ENCODE data around the gene DBNDD1.
"Not testable (repeated sequence)": the region's sequence is repeated elsewhere in the genome, so short reads cannot be mapped to it uniquely, and the experiment has no call there.

DBNDD1 gene

DNA sequence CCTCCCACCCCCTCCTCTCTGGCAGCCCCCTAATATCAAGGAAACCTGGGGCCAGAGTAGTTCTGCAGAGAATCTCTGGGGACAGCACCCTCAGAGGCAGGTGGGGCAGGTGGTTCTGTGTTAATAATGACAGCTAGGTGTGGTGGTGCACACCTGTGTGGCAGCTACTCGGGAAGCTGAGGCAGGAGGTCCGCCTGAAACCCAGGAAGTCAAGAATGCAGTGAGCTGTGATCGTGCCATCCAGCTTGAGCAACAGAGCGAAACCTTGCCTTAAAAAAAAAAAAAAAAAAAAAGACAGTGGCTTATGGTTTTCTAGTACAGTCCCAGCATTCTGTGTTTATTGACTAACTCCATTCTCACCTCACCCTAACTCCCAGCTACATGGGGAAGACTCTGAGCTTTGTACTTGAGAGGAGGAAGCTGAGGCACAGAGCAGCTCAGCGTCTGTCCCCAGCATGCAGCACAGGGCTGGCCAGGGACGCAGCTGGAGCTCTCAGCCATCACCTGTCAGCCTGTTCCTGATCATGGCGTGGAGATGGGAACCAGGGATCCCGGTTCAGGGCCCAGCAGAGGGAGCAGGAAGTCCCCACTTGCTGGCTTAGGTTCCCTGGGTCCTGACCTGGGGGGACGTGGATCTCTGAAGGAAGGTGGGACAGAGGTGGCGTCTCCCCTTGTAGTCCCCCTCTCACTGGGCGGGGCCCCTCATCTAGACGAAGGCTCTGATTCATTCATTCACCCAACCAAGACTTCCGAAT, 6.1 kb downstream of the DBNDD1 start:
- Mint-ChIP-seq H3K27me3 (peaks cover 73% of the 10 kb centered on the region), H3K9me3 (no peaks in the 10 kb centered on the region), H3K27ac (no peak overlapping the region), H3K36me3 (ENCODE audit: low read depth) (no peaks in the 10 kb centered on the region), H3K4me3 (no peak overlapping the region), H3K4me1 (ENCODE audit: low read depth) (peaks cover 11% of the 10 kb centered on the region)
- intact Hi-C loops (cut with micrococcal nuclease), result no loop called here

DNA sequence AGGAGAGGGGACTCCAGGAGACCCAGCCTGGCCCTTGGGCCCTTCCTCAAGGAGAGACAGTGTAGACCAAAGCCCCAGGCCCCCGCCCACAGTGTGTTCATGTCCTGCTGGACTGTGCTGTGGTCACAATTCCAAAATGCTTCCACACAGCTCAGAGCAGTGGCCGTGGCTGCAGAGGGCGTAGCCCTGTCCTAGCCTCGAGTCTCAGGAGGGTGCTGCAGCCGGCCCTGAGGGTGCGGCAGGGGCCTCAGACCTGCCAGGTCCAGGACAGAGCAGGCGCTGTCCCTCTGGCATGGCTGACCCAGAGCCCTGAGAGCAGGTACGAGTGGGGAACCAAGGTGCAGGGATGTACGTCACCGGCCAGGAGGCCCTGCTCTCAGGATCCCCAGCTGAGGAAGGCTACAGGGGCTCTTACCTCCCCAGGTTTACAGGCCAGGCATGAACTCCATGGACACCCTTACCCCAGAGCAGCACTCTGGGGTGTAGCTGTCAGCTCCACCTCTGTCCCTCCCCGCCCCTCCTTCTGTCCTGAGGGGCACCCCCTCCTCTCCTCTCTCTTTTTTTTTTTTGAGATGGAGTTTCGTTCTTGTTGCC, 7.3 kb downstream of the DBNDD1 start:
- intact Hi-C loops (cut with micrococcal nuclease), result no loop called here
- no peaks in the 10 kb centered on the region for H3K9me3 Mint-ChIP-seq
- no peak overlapping the region for H3K27ac Mint-ChIP-seq
- peaks cover 63% of the 10 kb centered on the region for H3K27me3 Mint-ChIP-seq
- peaks cover 11% of the 10 kb centered on the region for H3K4me1 Mint-ChIP-seq (ENCODE audit: low read depth)
- no peaks in the 10 kb centered on the region for H3K36me3 Mint-ChIP-seq (ENCODE audit: low read depth)
- H3K4me3 Mint-ChIP-seq, result no peak overlapping the region

- Mint-ChIP-seq H3K4me3 (no peak overlapping the region), H3K4me1 (ENCODE audit: low read depth) (peaks cover 11% of the 10 kb centered on the region), H3K36me3 (ENCODE audit: low read depth) (no peaks in the 10 kb centered on the region), H3K27ac (no peak overlapping the region), H3K27me3 (peaks cover 58% of the 10 kb centered on the region), H3K9me3 (no peaks in the 10 kb centered on the region)
- intact Hi-C loops (cut with micrococcal nuclease), result no loop called here
Observed at GRCh38 chr16:90011508-90011819, 7.8 kb downstream of the DBNDD1 start.

DNA sequence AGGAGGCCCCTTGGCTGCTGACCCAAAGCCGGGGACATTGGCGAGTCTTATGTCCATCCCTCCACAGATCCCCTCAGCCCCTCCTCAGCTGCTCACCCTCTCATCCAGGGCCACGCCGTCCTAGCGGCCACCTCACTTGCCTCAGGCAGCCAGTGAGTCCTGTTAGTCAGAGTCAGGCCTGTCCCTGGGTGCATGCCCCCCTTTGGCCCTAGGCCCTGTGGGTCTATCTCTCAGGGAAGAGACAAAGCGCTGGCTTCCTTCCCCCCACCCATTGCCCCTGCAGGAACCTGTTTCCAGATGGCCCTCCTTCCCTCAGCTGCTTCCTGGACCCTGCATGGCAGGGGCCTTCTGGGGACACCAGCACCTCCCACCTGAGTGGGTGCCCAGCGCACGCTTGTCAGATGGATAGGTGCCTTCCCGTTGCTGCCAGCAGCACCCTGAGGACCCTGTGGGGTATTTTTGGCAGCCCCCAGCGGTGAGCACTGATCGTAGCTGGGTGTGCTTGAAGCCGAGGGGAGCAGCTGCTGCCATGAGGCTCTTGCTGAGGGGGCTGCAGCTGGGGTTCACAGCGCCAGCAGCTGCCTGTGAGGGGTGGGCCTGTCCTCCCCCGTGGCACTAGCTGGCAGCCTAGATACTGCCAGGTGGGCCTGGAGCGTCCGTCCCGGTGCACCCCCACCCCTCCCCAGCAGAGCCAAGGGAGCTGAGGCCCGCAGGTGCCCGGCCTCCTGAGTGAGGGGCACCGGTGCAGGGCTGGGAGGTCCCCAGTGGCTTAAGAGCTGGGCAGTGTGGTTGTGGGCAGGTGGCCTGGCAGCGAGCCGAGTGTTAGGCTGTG, 8.4 kb downstream of the DBNDD1 start:
- H3K4me3 Mint-ChIP-seq, result no peak overlapping the region
- intact Hi-C loops (cut with micrococcal nuclease), result no loop called here
- peaks cover 57% of the 10 kb centered on the region for H3K27me3 Mint-ChIP-seq
- H3K4me1 Mint-ChIP-seq (ENCODE audit: low read depth), result peaks cover 11% of the 10 kb centered on the region
- H3K27ac Mint-ChIP-seq, result no peak overlapping the region
- no peaks in the 10 kb centered on the region for H3K9me3 Mint-ChIP-seq
- no peaks in the 10 kb centered on the region for H3K36me3 Mint-ChIP-seq (ENCODE audit: low read depth)

- H3K27ac Mint-ChIP-seq, result no peak overlapping the region
- H3K4me1 Mint-ChIP-seq (ENCODE audit: low read depth), result peaks cover 11% of the 10 kb centered on the region
- intact Hi-C loops (cut with micrococcal nuclease), result no loop called here
- H3K36me3 Mint-ChIP-seq (ENCODE audit: low read depth), result no peaks in the 10 kb centered on the region
- H3K4me3 Mint-ChIP-seq, result no peak overlapping the region
- no peaks in the 10 kb centered on the region for H3K9me3 Mint-ChIP-seq
- peaks cover 48% of the 10 kb centered on the region for H3K27me3 Mint-ChIP-seq
Observed at GRCh38 chr16:90009172-90009899, 9.9 kb downstream of the DBNDD1 start.

DNA sequence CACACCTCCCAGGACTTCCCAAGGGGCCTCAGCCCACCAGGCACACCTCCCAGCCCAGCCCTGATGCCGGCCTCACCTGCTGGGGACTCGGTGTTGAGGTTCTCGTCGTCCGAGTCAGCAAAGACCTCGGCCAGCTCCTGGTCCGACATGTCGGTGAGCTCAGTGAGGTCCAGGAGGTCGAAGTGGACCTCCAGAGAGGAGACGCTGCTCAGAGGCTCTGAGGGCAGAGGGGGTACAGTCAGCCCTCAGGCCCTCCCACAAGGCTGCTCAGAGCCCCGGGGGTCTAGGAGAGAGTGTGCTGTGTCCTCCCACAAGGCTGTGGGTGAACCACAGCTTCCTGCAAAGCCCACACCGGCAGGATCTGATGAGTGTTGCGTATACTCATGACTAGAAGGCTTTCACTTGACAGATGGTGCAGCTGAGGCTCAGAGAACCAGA, 10.5 kb downstream of the DBNDD1 start:
- Mint-ChIP-seq H3K27ac (no peak overlapping the region), H3K27me3 (peaks cover 44% of the 10 kb centered on the region), H3K4me1 (ENCODE audit: low read depth) (peaks cover 11% of the 10 kb centered on the region), H3K36me3 (ENCODE audit: low read depth) (no peaks in the 10 kb centered on the region), H3K9me3 (no peaks in the 10 kb centered on the region), H3K4me3 (no peak overlapping the region)
- intact Hi-C loops (cut with micrococcal nuclease), result no loop called here

DNA sequence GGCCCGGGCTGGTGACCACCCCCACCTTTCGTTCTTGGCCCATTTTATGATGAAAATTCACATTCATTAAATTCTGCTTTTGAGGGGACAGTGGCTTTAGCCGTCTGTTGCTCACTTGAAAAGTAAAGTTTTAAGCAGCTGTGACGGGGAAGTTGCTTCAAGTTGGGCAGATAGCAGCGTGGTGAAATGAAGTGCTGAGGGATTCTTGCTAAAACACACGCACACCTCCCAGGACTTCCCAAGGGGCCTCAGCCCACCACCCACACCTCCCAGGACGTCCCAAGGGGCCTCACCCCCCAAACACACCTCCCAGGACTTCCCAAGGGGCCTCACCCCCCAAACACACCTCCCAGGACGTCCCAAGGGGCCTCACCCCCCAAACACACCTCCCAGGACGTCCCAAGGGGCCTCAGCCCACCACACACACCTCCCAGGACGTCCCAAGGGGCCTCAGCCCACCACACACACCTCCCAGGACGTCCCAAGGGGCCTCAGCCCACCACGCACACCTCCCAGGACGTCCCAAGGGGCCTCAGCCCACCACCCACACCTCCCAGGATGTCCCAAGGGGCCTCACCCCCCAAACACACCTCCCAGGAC, 11.5 kb downstream of the DBNDD1 start:
- intact Hi-C loops (cut with micrococcal nuclease); H3K9me3 Mint-ChIP-seq: not testable (repeated sequence)

GRCh38 chr16:90007015-90007414, 12.2 kb downstream of the DBNDD1 start:
- intact Hi-C loops (cut with micrococcal nuclease), result no loop called here
- Mint-ChIP-seq H3K4me1 (ENCODE audit: low read depth) (peaks cover 11% of the 10 kb centered on the region), H3K27me3 (peaks cover 32% of the 10 kb centered on the region), H3K4me3 (no peak overlapping the region), H3K36me3 (ENCODE audit: low read depth) (no peaks in the 10 kb centered on the region), H3K9me3 (no peaks in the 10 kb centered on the region), H3K27ac (no peak overlapping the region)

More for the DNA sequence above, 11.5 kb downstream of the DBNDD1 start:
- H3K27ac Mint-ChIP-seq; H3K36me3 Mint-ChIP-seq (ENCODE audit: low read depth); H3K4me3 Mint-ChIP-seq: not testable (repeated sequence)
- H3K27me3 Mint-ChIP-seq, result peaks cover 38% of the 10 kb centered on the region
- H3K4me1 Mint-ChIP-seq (ENCODE audit: low read depth), result peaks cover 11% of the 10 kb centered on the region

GRCh38 chr16:90005956-90006663, 13.1 kb downstream of the DBNDD1 start:
- H3K27ac Mint-ChIP-seq, result no peak overlapping the region
- peaks cover 11% of the 10 kb centered on the region for H3K4me1 Mint-ChIP-seq (ENCODE audit: low read depth)
- H3K9me3 Mint-ChIP-seq, result no peaks in the 10 kb centered on the region
- H3K27me3 Mint-ChIP-seq, result peaks cover 25% of the 10 kb centered on the region
- peaks cover under 1% of the 10 kb centered on the region for H3K36me3 Mint-ChIP-seq (ENCODE audit: low read depth)
- H3K4me3 Mint-ChIP-seq, result no peak overlapping the region
- intact Hi-C loops (cut with micrococcal nuclease), result no loop called here

DNA sequence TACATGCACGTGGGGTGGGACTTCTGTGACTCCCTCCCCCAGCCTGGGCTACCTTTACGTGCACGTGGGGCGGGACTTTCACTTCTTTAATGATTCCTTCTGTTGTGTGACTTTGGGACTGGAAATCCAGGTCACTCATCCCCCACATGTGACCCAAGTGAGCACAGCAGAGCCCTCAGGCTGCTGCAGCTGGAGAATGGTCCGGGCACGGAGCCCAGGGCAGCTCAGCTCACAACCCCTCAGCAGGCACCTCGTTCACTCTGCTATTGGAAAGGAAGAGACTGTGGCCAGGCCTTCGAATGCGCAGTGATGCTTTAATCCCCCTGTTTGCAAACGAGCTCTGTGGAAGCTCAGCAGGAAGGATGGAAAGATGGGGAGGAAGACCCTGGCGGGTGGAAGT, 14.7 kb downstream of the DBNDD1 start:
- intact Hi-C loops (cut with micrococcal nuclease), result no loop called here

DNA sequence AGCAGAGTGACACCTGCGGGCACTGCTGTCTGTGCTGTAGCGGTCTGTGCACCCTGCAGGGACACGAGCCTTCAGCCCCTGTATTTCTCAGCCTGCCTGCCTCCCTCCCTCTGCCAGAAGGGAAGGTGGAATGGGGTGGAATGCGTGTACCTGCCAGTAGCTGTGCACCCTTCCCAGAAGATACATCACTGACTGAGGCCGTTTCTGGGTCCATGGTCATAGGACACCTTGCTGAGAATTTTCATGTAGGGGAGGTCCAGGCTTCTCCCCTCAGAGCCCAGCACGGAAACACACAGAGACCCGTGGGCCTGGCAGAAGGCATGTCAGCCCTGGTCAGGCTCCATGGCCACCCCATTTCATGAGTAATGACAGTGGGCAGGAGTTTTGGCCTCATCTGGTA, 16.5 kb downstream of the DBNDD1 start:
- intact Hi-C loops (cut with micrococcal nuclease), result no loop called here
- Mint-ChIP-seq H3K27ac (no peak overlapping the region), H3K4me1 (ENCODE audit: low read depth) (no peaks in the 10 kb centered on the region), H3K4me3 (no peak overlapping the region), H3K36me3 (ENCODE audit: low read depth) (peaks cover 32% of the 10 kb centered on the region), H3K27me3 (no peaks in the 10 kb centered on the region), H3K9me3 (no peaks in the 10 kb centered on the region)

More for the DNA sequence above, 14.7 kb downstream of the DBNDD1 start:
- no peaks in the 10 kb centered on the region for H3K9me3 Mint-ChIP-seq
- peaks cover 12% of the 10 kb centered on the region for H3K27me3 Mint-ChIP-seq
- peaks cover 11% of the 10 kb centered on the region for H3K4me1 Mint-ChIP-seq (ENCODE audit: low read depth)
- H3K27ac Mint-ChIP-seq, result no peak overlapping the region
- H3K4me3 Mint-ChIP-seq, result no peak overlapping the region
- H3K36me3 Mint-ChIP-seq (ENCODE audit: low read depth), result peaks cover 16% of the 10 kb centered on the region

DNA sequence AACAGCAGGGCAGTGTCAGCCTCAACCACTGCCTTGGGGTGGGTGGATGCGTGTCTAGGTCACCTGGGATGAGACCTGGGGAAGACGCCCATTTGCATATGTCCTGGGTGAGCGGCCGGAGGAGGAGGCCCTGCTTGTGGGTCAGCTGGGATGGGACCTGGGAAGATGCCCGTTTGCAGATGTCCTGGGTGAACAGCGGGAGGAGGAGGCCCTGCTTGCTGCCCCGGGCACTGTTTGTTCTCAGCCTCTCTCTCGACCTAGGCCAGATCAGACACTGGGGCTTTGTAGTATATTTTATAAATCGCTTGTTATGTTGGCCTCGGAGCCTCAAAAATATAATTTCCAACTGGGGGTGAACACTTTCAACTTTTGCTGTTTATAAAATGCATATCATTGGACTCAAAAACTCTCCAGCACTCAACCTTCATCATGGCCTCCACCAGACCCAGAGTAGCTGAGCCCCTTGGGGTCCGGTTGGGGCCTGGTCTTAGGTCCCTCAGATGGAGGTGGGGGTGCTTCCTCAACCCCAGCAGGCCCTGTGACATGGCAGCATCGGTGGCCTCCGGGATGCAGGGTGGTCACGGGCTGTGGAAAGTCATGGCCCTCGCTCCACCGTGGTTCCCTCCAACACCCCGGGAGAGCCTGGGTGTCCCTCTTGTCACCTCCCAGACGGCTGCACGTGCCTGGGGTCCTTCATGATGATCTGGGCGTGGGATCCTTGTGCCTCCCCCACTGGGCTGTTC, 17.3 kb downstream of the DBNDD1 start:
- H3K4me1 Mint-ChIP-seq (ENCODE audit: low read depth), result no peaks in the 10 kb centered on the region
- intact Hi-C loops (cut with micrococcal nuclease), result no loop called here
- no peaks in the 10 kb centered on the region for H3K27me3 Mint-ChIP-seq
- H3K36me3 Mint-ChIP-seq (ENCODE audit: low read depth), result peaks cover 37% of the 10 kb centered on the region
- no peak overlapping the region for H3K4me3 Mint-ChIP-seq
- no peaks in the 10 kb centered on the region for H3K9me3 Mint-ChIP-seq
- no peak overlapping the region for H3K27ac Mint-ChIP-seq

Data from dendritic cell treated with granulocyte-macrophage colony-stimulating factor and Interleukin-4, amounts not matched to agents 40 ng/mL and 50 ng/mL, for 4 days (primary cell).